Keratinocyte (primary cell): Measurements from ENCODE around the gene ZKSCAN1. TPM values are rescaled to one million over a fixed set of nuclear protein-coding genes. Genes with fewer than 3 reads are reported as not detected.

Experiments used
- DNase-seq: peaks from one replicate; pipeline ENCODE4 v3.0.0-alpha.2; 2011; ENCODE audit warnings: low read depth, missing footprints, low spot score
- FAIRE-seq: peaks from 2 replicates; lab custom pipeline; 2011; peaks lifted over from hg19 to GRCh38; lab: Jason Lieb, UNC
- H2AFZ ChIP-seq: 2 replicates; pipeline ENCODE4 v1.6.0; 2012; ENCODE audit warnings: low read length, control low read depth, inconsistent platforms; ENCODE audit not compliant: control insufficient read depth
- H3K27ac ChIP-seq: 2 replicates; pipeline ENCODE4 v1.5.1; 2011; ENCODE audit warnings: low read length; ENCODE audit not compliant: control insufficient read depth, insufficient read depth
- H3K27me3 ChIP-seq: 3 replicates; pipeline ENCODE4 v1.6.0; 2011; ENCODE audit warnings: low read length; ENCODE audit not compliant: control insufficient read depth, insufficient read depth; ENCODE audit errors: extremely low read depth
- H3K36me3 ChIP-seq, 2 experiments: 2 replicates in 1 of 2; 3 replicates in 1 of 2; pipeline ENCODE4 v1.5.1; 2011; ENCODE audit warnings: low read length in 2 of 2, mild to moderate bottlenecking in 1 of 2; ENCODE audit not compliant: control insufficient read depth in 2 of 2, insufficient read depth in 2 of 2; ENCODE audit errors: extremely low read depth in 1 of 2
- H3K4me1 ChIP-seq: 3 replicates; pipeline ENCODE4 v1.5.1; 2011; ENCODE audit warnings: low read length; ENCODE audit not compliant: control insufficient read depth, insufficient read depth; ENCODE audit errors: extremely low read depth
- H3K4me2 ChIP-seq: 3 replicates; pipeline ENCODE4 v1.6.0; 2011; ENCODE audit warnings: low read depth, low read length; ENCODE audit not compliant: control insufficient read depth, insufficient read depth; ENCODE audit errors: extremely low read depth
- H3K4me3 ChIP-seq, 3 experiments: fragments of 200-600 bp in 1 of 3; sonication (generic) in 1 of 3; 2 replicates in 2 of 3; 3 replicates in 1 of 3; pipeline ENCODE4 v1.5.1; 2011 to 2016; ENCODE audit warnings: low read length in 3 of 3, mild to moderate bottlenecking in 3 of 3, control low read depth in 2 of 3, inconsistent platforms in 1 of 3, low read depth in 1 of 3, mixed read lengths in 1 of 3, mixed run types in 1 of 3, moderate library complexity in 1 of 3; ENCODE audit not compliant: control insufficient read depth in 2 of 3, insufficient read depth in 2 of 3; ENCODE audit errors: extremely low read depth in 1 of 3
- H3K79me2 ChIP-seq: 2 replicates; pipeline ENCODE4 v1.6.0; 2012; ENCODE audit warnings: low read length; ENCODE audit not compliant: control insufficient read depth, insufficient read depth
- H3K9ac ChIP-seq: 3 replicates; pipeline ENCODE4 v1.6.0; 2011; ENCODE audit warnings: low read length; ENCODE audit not compliant: control insufficient read depth, insufficient read depth; ENCODE audit errors: extremely low read depth
- H3K9me1 ChIP-seq: 3 replicates; pipeline ENCODE4 v1.6.0; 2011; ENCODE audit warnings: low read length; ENCODE audit not compliant: control insufficient read depth, insufficient read depth; ENCODE audit errors: extremely low read depth
- H3K9me3 ChIP-seq: 2 replicates; pipeline ENCODE4 v1.5.1; 2012; ENCODE audit warnings: low read depth, low read length; ENCODE audit not compliant: control insufficient read depth
- H4K20me1 ChIP-seq: 3 replicates; pipeline ENCODE4 v1.6.0; 2011; ENCODE audit warnings: low read length; ENCODE audit not compliant: control insufficient read depth, insufficient read depth; ENCODE audit errors: extremely low read depth
- EZH2 ChIP-seq: IDR thresholded peaks from one replicate; pipeline ENCODE4 v1.6.1; 2012; ENCODE audit warnings: inconsistent platforms, mild to moderate bottlenecking, low read length, moderate library complexity
- dilution Hi-C: fragments of 300-500 bp; cut with MboI; formaldehyde crosslinking; loops from one replicate; pipeline ENCODE4 v1.7.0; 2020; ENCODE audit warnings: low sequenced_read_pairs; ENCODE audit not compliant: extremely low pct_ligation_motif_present
- polyA plus RNA-seq, 5 experiments: library from polyadenylated mRNA; depleted of rRNA in 3 of 5; stranded (reverse) in 3 of 5; stranded (forward) in 1 of 5; unstranded in 1 of 5; fragments of >200 nt; gene quantifications; 1 replicate in 1 of 5; 2 replicates in 3 of 5; 3 replicates in 1 of 5; pipeline versions ENCODE4 v1.2.1 to v1.2.3, GENCODE V29; 2011 to 2012; ENCODE audit warnings: missing spikeins in 2 of 5, low read depth in 1 of 5, low replicate concordance in 1 of 5
- TF ChIP-seq, protein P1 (sequence below), 3 experiments: IDR thresholded peaks in 1 of 3; conservative IDR thresholded peaks in 1 of 3; optimal IDR thresholded peaks in 1 of 3; 2 replicates in 2 of 3; 3 replicates in 1 of 3; pipeline versions ENCODE3 to v1.5.1; 2011; ENCODE audit warnings: low read length in 3 of 3, mild to moderate bottlenecking in 3 of 3, moderate library complexity in 2 of 3, control low read depth in 1 of 3, inconsistent platforms in 1 of 3; ENCODE audit not compliant: insufficient read depth in 2 of 3; ENCODE audit errors: extremely low read depth in 1 of 3

Gene ZKSCAN1
- polyA plus RNA-seq, 1 donor (not counting 4 experiments of a cell fraction or from before 2014, with no cell fraction given): 24.7 TPM

- DNase-seq: no peak
- no peak for FAIRE-seq
- TF ChIP-seq, protein P1, sequence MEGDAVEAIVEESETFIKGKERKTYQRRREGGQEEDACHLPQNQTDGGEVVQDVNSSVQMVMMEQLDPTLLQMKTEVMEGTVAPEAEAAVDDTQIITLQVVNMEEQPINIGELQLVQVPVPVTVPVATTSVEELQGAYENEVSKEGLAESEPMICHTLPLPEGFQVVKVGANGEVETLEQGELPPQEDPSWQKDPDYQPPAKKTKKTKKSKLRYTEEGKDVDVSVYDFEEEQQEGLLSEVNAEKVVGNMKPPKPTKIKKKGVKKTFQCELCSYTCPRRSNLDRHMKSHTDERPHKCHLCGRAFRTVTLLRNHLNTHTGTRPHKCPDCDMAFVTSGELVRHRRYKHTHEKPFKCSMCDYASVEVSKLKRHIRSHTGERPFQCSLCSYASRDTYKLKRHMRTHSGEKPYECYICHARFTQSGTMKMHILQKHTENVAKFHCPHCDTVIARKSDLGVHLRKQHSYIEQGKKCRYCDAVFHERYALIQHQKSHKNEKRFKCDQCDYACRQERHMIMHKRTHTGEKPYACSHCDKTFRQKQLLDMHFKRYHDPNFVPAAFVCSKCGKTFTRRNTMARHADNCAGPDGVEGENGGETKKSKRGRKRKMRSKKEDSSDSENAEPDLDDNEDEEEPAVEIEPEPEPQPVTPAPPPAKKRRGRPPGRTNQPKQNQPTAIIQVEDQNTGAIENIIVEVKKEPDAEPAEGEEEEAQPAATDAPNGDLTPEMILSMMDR (optimal IDR thresholded peaks at IDR 0.05 in 1 of 3, IDR thresholded peaks at IDR 0.05 in 1 of 3, conservative IDR thresholded peaks at IDR 0.05 in 1 of 3; ENCODE audit: extremely low read depth in 1 of 3, insufficient read depth in 2 of 3, low read length in 3 of 3): no peak
- TF ChIP-seq EZH2: no peak
- Histone ChIP-seq H4K20me1 (no peaks in the 10 kb centered on the region), H2AFZ (no peak overlapping the region), H3K9me1 (no peaks in the 10 kb centered on the region), H3K79me2 (peaks cover 75% of the 10 kb centered on the region), H3K27me3 (no peaks in the 10 kb centered on the region), H3K9ac (no peak overlapping the region), H3K4me1 (peaks cover 36% of the 10 kb centered on the region), H3K4me2 (no peak overlapping the region), H3K36me3 (peaks cover 17 to 20% of the 10 kb centered on the region in 2 experiments), H3K4me3 (no peak overlapping the region), H3K27ac (no peak overlapping the region), H3K9me3 (no peaks in the 10 kb centered on the region)
- dilution Hi-C loops: no loop called here
Measured at GRCh38 chr7:100019908-100020307, 4.5 kb downstream of the ZKSCAN1 start.

GRCh38 chr7:100021297-100021696 is 5.9 kb downstream of the ZKSCAN1 start:
- DNase-seq: no peak
- no peak overlapping the region for H2AFZ ChIP-seq
- H3K9me1 ChIP-seq: no peaks in the 10 kb centered on the region
- no peak overlapping the region for H3K4me3 ChIP-seq
- no peak for TF ChIP-seq EZH2
- TF ChIP-seq, protein P1 (optimal IDR thresholded peaks at IDR 0.05 in 1 of 3, IDR thresholded peaks at IDR 0.05 in 1 of 3, conservative IDR thresholded peaks at IDR 0.05 in 1 of 3; ENCODE audit: extremely low read depth in 1 of 3, insufficient read depth in 2 of 3, low read length in 3 of 3): no peak
- no peaks in the 10 kb centered on the region for H3K9me3 ChIP-seq
- peaks cover 19 to 20% of the 10 kb centered on the region in 2 experiments for H3K36me3 ChIP-seq
- no peaks in the 10 kb centered on the region for H4K20me1 ChIP-seq
- H3K4me1 ChIP-seq: peaks cover 44% of the 10 kb centered on the region
- H3K79me2 ChIP-seq: peaks cover 66% of the 10 kb centered on the region
- H3K4me2 ChIP-seq: no peak overlapping the region
- no peak overlapping the region for H3K9ac ChIP-seq
- no peak for FAIRE-seq
- H3K27ac ChIP-seq: no peak overlapping the region
- H3K27me3 ChIP-seq: no peaks in the 10 kb centered on the region
- dilution Hi-C loops: no loop called here
